ENCODE data around the gene PSPC1.
"Not testable (repeated sequence)": the region's sequence is repeated elsewhere in the genome, so short reads cannot be mapped to it uniquely, and the experiment has no call there.

Gene PSPC1

GRCh38 chr13:19763618-19764017, 19.1 kb downstream of the PSPC1 start:
- no peak for DNase-seq

GRCh38 chr13:19759669-19760068, 23.1 kb downstream of the PSPC1 start:
- DNase-seq, result no peak

GRCh38 chr13:19742643-19743042, 40.1 kb downstream of the PSPC1 start:
- DNase-seq, result no peak

- no peak for DNase-seq
These were observed 44.7 kb downstream of the PSPC1 start for GRCh38 chr13:19737844-19738557.

- DNase-seq, result no peak
These were observed 56.1 kb downstream of the PSPC1 start for GRCh38 chr13:19726611-19727010.

- no peak for DNase-seq
These were observed 57.4 kb downstream of the PSPC1 start for GRCh38 chr13:19725320-19725719.

- DNase-seq, result no peak
These were observed 62.7 kb downstream of the PSPC1 start for GRCh38 chr13:19720039-19720438.

- DNase-seq, result no peak
These were observed 69.4 kb downstream of the PSPC1 start for GRCh38 chr13:19713186-19713965.

- not testable (repeated sequence) for DNase-seq
These were observed 73.0 kb downstream of the PSPC1 start for GRCh38 chr13:19709782-19710181.

- not testable (repeated sequence) for DNase-seq
These were observed 73.7 kb downstream of the PSPC1 start for GRCh38 chr13:19709039-19709438.

- not testable (repeated sequence) for DNase-seq
These were observed 78.5 kb downstream of the PSPC1 start for GRCh38 chr13:19704256-19704655.

GRCh38 chr13:19701619-19702018, 81.1 kb downstream of the PSPC1 start:
- not testable (repeated sequence) for DNase-seq

- DNase-seq, result not testable (repeated sequence)
These were observed 81.8 kb downstream of the PSPC1 start for GRCh38 chr13:19700963-19701362.

GRCh38 chr13:19695829-19696228, 86.9 kb downstream of the PSPC1 start:
- DNase-seq, result no peak

GRCh38 chr13:19695428-19695827, 87.3 kb downstream of the PSPC1 start:
- DNase-seq, result no peak

GRCh38 chr13:19691447-19691846, 91.3 kb downstream of the PSPC1 start:
- not testable (repeated sequence) for DNase-seq

- no peak for DNase-seq
These were observed 97.3 kb downstream of the PSPC1 start for GRCh38 chr13:19685437-19685836.

GRCh38 chr13:19685034-19685433, 97.7 kb downstream of the PSPC1 start:
- DNase-seq, result no peak

GRCh38 chr13:19681517-19681916, 101.2 kb downstream of the PSPC1 start:
- DNase-seq, result no peak

GRCh38 chr13:19680751-19681150, 102.0 kb downstream of the PSPC1 start:
- DNase-seq, result no peak

- no peak for DNase-seq
These were observed 106.6 kb downstream of the PSPC1 start for GRCh38 chr13:19676168-19676567.

GRCh38 chr13:19674898-19675297, 107.8 kb downstream of the PSPC1 start:
- no peak for DNase-seq

GRCh38 chr13:19673473-19674430, 109.0 kb downstream of the PSPC1 start:
- DNase-seq, result no peak
